VCaP (cell line): ENCODE results near the gene MADCAM1.

Source experiments
- H3K27ac ChIP-seq: fragments of 450-650 bp; 2 replicates; pipeline ENCODE4 v1.5.1; 2017
- TF ChIP-seq, protein P1 (sequence below): fragments of 450-650 bp; conservative IDR thresholded peaks from 2 replicates; pipeline ENCODE4 v1.5.1; 2017; ENCODE audit warnings: mild to moderate bottlenecking, moderate library complexity

The MADCAM1 gene

DNA sequence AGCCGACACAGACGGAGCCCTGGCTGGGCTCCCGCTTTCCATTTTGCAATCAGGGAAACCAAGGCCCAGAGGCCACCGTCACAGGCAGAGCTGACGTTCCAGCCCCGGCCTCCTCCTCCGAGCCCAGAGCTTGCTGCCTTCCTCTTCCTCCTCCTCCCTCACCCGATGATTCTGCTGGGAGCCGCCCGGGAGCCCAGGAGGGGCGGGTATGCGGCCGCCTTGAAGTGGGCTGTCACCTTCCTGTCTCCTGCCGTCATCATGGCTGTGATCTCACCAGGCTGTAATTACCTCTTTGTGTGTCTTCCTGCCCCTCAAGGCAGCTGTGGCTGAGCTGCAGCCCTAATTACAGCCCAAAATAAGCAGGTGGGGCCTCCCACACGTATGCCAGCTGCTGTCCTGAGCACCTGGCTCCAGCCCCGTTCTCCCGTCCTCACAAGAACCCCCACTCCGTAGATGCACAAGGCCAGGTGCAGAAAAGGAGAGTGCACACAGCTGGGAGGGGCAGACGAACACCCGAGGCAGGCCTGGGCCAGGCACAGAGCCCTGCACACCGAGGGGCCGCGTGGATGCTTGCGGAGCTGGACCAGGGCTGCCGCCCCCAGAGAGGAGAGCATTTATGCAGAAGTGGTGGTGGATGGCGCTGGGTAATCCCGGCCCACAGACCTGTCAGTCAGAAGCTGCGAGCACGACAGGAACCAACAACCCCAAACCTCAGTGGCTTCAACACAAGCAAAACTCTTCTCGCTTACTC lies 15.0 kb downstream of the MADCAM1 start:
- no peak overlapping the region for H3K27ac ChIP-seq
- TF ChIP-seq, protein P1, sequence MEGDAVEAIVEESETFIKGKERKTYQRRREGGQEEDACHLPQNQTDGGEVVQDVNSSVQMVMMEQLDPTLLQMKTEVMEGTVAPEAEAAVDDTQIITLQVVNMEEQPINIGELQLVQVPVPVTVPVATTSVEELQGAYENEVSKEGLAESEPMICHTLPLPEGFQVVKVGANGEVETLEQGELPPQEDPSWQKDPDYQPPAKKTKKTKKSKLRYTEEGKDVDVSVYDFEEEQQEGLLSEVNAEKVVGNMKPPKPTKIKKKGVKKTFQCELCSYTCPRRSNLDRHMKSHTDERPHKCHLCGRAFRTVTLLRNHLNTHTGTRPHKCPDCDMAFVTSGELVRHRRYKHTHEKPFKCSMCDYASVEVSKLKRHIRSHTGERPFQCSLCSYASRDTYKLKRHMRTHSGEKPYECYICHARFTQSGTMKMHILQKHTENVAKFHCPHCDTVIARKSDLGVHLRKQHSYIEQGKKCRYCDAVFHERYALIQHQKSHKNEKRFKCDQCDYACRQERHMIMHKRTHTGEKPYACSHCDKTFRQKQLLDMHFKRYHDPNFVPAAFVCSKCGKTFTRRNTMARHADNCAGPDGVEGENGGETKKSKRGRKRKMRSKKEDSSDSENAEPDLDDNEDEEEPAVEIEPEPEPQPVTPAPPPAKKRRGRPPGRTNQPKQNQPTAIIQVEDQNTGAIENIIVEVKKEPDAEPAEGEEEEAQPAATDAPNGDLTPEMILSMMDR: no peak

DNA sequence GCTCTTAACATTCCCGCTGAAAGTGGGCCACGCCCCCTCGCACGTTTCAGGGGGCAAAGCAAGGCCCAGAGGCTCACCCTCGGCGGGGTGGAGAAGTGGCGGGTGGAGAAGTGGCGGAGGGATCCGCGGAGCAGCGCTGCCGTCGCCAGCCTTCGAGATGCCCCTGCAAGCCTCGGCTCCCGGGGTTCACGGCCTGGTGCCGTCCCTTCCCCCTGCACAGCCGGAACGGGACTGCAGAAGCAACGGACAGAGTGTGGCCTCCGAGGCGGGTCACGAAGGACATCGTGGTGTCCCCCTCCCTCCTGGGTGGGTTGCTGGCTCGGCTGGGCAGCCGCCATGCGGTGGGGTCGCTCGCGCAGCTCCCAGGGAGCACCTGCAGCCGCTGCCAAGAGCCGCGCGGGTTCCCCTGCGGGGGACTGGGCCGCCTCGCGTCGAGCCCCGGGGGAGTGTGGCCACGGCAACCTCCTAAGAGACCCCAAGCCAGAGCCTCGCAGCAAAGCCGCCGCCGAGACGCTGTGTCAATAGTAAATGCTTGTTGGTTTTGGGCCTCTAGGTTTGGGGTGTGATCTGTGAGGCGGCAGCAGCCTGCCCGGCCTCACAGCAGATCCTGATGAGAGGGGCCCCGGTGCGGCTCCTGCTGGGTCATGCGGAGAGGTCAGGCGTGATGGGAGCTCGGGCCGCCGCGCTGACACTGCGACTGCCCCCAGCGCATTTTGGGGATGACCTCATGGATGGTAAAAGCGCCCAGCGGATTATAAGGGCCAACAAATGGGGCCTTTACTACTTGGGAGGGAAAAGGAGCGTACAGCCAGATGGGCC lies 16.5 kb downstream of the MADCAM1 start:
- no peak overlapping the region for H3K27ac ChIP-seq
- TF ChIP-seq, protein P1: no peak

DNA sequence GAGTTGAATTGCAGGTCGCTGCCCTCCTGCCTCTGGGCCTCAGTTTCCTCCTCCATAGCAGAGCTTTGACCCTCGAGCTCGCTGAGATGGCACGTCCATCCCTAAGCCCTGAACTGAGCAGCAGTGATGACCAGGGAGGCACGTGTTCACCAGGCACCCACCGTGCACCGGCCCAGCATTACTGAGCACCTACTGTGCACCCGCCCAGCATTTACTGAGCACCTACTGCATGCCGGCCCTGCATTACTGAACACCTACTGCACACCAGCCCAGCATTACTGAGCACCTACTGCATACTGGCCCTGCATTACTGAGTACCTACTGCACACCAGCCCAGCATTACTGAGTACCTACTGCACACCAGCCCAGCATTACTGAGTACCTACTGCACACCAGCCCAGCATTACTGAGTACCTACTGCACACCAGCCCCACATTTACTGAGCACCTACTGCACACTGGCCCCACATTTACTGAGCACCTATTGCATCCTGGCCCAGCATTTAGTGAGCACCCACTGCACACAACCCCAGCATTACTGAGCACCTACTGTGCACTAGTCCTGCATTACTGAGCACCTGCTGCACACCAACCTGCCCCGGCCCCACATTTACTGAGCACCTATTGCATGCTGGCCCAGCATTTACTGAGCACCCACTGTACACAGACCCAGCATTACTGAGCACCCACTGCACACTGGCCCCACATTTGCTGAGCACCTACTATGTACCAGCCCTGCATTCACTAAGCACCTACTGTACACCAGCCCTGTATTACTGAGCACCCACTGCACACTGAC lies 17.3 kb downstream of the MADCAM1 start:
- H3K27ac ChIP-seq: no peak overlapping the region
- TF ChIP-seq, protein P1: no peak

DNA sequence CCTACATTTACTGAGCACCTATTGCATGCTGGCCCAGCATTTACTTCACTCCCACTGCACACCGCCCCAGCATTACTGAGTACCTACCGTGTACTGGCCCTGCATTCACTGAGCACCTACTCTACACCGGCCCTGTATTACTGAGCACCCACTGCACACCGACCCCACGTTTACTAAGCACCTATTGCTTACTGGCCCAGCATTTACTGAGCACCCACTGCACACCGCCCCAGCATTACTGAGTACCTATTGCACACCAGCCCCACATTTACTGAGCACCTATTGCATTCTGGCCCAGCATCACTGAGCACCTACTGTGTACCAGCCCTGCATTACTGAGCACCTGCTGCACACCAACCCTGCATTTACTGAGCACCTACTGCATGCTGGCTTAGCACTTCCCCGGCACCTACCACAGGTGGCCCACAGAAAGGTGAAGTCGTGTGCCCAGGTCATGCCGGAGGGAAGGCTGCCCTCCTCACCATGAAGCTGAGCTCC lies 17.9 kb downstream of the MADCAM1 start:
- TF ChIP-seq, protein P1: no peak
- H3K27ac ChIP-seq: no peak overlapping the region

GRCh38 chr19:517721-518597 lies 21.7 kb downstream of the MADCAM1 start:
- no peak overlapping the region for H3K27ac ChIP-seq
- TF ChIP-seq, protein P1: no peak

DNA sequence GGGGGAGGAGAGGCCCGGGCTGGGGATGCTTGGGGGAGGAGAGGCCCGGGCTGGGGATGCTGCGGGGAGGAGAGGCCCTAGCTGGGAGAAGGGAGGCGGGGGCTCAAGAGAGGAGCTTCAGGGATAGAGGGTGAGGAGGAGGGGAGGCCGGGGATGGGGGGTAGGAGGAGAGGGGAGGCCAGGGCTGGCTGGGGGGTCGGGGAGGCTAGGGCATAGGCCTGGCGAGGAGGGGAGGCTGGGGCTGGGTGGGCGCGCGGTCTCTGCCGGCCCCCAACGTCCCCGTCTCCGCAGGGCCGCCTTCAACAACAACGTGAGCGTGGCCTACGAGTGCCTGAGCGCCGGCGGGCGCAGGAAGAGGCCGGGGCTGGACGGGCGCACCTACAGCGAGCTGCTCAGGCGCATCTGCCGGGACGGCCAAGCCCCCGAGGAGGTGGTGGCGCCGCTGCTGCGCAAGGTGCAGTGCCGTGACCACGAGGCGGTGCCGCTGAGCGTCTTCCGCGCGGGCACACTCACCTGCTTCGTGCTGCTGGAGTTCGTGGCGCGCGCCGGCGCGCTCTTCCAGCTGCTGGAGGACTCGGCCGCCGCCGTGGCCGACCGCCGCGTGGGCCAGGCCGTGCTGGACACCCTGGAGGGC lies 22.4 kb downstream of the MADCAM1 start:
- H3K27ac ChIP-seq: no peak overlapping the region
- TF ChIP-seq, protein P1: no peak
